Keratinocyte (primary cell): ENCODE data around the gene HTR2C. TPM values are rescaled to one million over a fixed set of nuclear protein-coding genes. Genes with fewer than 3 reads are reported as not detected.

ENCODE experiments used
- DNase-seq: peaks from one replicate; pipeline ENCODE4 v3.0.0-alpha.2; 2011; ENCODE audit warnings: low read depth, missing footprints, low spot score
- FAIRE-seq: peaks from 2 replicates; lab custom pipeline; 2011; peaks lifted over from hg19 to GRCh38; lab: Jason Lieb, UNC
- H2AFZ ChIP-seq: 2 replicates; pipeline ENCODE4 v1.6.0; 2012; ENCODE audit warnings: low read length, control low read depth, inconsistent platforms; ENCODE audit not compliant: control insufficient read depth
- H3K27ac ChIP-seq: 2 replicates; pipeline ENCODE4 v1.5.1; 2011; ENCODE audit warnings: low read length; ENCODE audit not compliant: control insufficient read depth, insufficient read depth
- H3K27me3 ChIP-seq: 3 replicates; pipeline ENCODE4 v1.6.0; 2011; ENCODE audit warnings: low read length; ENCODE audit not compliant: control insufficient read depth, insufficient read depth; ENCODE audit errors: extremely low read depth
- H3K36me3 ChIP-seq, 2 experiments: 2 replicates in 1 of 2; 3 replicates in 1 of 2; pipeline ENCODE4 v1.5.1; 2011; ENCODE audit warnings: low read length in 2 of 2, mild to moderate bottlenecking in 1 of 2; ENCODE audit not compliant: control insufficient read depth in 2 of 2, insufficient read depth in 2 of 2; ENCODE audit errors: extremely low read depth in 1 of 2
- H3K4me1 ChIP-seq: 3 replicates; pipeline ENCODE4 v1.5.1; 2011; ENCODE audit warnings: low read length; ENCODE audit not compliant: control insufficient read depth, insufficient read depth; ENCODE audit errors: extremely low read depth
- H3K4me2 ChIP-seq: 3 replicates; pipeline ENCODE4 v1.6.0; 2011; ENCODE audit warnings: low read depth, low read length; ENCODE audit not compliant: control insufficient read depth, insufficient read depth; ENCODE audit errors: extremely low read depth
- H3K4me3 ChIP-seq, 3 experiments: fragments of 200-600 bp in 1 of 3; sonication (generic) in 1 of 3; 2 replicates in 2 of 3; 3 replicates in 1 of 3; pipeline ENCODE4 v1.5.1; 2011 to 2016; ENCODE audit warnings: low read length in 3 of 3, mild to moderate bottlenecking in 3 of 3, control low read depth in 2 of 3, inconsistent platforms in 1 of 3, low read depth in 1 of 3, mixed read lengths in 1 of 3, mixed run types in 1 of 3, moderate library complexity in 1 of 3; ENCODE audit not compliant: control insufficient read depth in 2 of 3, insufficient read depth in 2 of 3; ENCODE audit errors: extremely low read depth in 1 of 3
- H3K79me2 ChIP-seq: 2 replicates; pipeline ENCODE4 v1.6.0; 2012; ENCODE audit warnings: low read length; ENCODE audit not compliant: control insufficient read depth, insufficient read depth
- H3K9ac ChIP-seq: 3 replicates; pipeline ENCODE4 v1.6.0; 2011; ENCODE audit warnings: low read length; ENCODE audit not compliant: control insufficient read depth, insufficient read depth; ENCODE audit errors: extremely low read depth
- H3K9me1 ChIP-seq: 3 replicates; pipeline ENCODE4 v1.6.0; 2011; ENCODE audit warnings: low read length; ENCODE audit not compliant: control insufficient read depth, insufficient read depth; ENCODE audit errors: extremely low read depth
- H3K9me3 ChIP-seq: 2 replicates; pipeline ENCODE4 v1.5.1; 2012; ENCODE audit warnings: low read depth, low read length; ENCODE audit not compliant: control insufficient read depth
- H4K20me1 ChIP-seq: 3 replicates; pipeline ENCODE4 v1.6.0; 2011; ENCODE audit warnings: low read length; ENCODE audit not compliant: control insufficient read depth, insufficient read depth; ENCODE audit errors: extremely low read depth
- EZH2 ChIP-seq: IDR thresholded peaks from one replicate; pipeline ENCODE4 v1.6.1; 2012; ENCODE audit warnings: inconsistent platforms, mild to moderate bottlenecking, low read length, moderate library complexity
- dilution Hi-C: fragments of 300-500 bp; cut with MboI; formaldehyde crosslinking; loops from one replicate; pipeline ENCODE4 v1.7.0; 2020; ENCODE audit warnings: low sequenced_read_pairs; ENCODE audit not compliant: extremely low pct_ligation_motif_present
- polyA plus RNA-seq, 5 experiments: library from polyadenylated mRNA; depleted of rRNA in 3 of 5; stranded (reverse) in 3 of 5; stranded (forward) in 1 of 5; unstranded in 1 of 5; fragments of >200 nt; gene quantifications; 1 replicate in 1 of 5; 2 replicates in 3 of 5; 3 replicates in 1 of 5; pipeline versions ENCODE4 v1.2.1 to v1.2.3, GENCODE V29; 2011 to 2012; ENCODE audit warnings: missing spikeins in 2 of 5, low read depth in 1 of 5, low replicate concordance in 1 of 5
- TF ChIP-seq, protein P1 (sequence below), 3 experiments: IDR thresholded peaks in 1 of 3; conservative IDR thresholded peaks in 1 of 3; optimal IDR thresholded peaks in 1 of 3; 2 replicates in 2 of 3; 3 replicates in 1 of 3; pipeline versions ENCODE3 to v1.5.1; 2011; ENCODE audit warnings: low read length in 3 of 3, mild to moderate bottlenecking in 3 of 3, moderate library complexity in 2 of 3, control low read depth in 1 of 3, inconsistent platforms in 1 of 3; ENCODE audit not compliant: insufficient read depth in 2 of 3; ENCODE audit errors: extremely low read depth in 1 of 3

HTR2C gene
- polyA plus RNA-seq, 1 donor (not counting 4 experiments of a cell fraction or from before 2014, with no cell fraction given), result not detected

GRCh38 chrX:114611018-114611619 is 27.2 kb downstream of the HTR2C start:
- H3K27me3 ChIP-seq, result no peaks in the 10 kb centered on the region
- no peak overlapping the region for H3K9ac ChIP-seq
- H3K4me3 ChIP-seq, result no peak overlapping the region
- dilution Hi-C loops, result no loop called here
- H2AFZ ChIP-seq, result no peak overlapping the region
- no peak overlapping the region for H3K27ac ChIP-seq
- FAIRE-seq (peak; percentile 75), DNase-seq (no peak)
- H4K20me1 ChIP-seq, result no peaks in the 10 kb centered on the region
- H3K9me1 ChIP-seq, result no peaks in the 10 kb centered on the region
- no peaks in the 10 kb centered on the region for H3K79me2 ChIP-seq
- H3K36me3 ChIP-seq, result no peaks in the 10 kb centered on the region
- H3K4me1 ChIP-seq, result no peaks in the 10 kb centered on the region
- H3K9me3 ChIP-seq, result no peaks in the 10 kb centered on the region
- TF ChIP-seq, protein P1, sequence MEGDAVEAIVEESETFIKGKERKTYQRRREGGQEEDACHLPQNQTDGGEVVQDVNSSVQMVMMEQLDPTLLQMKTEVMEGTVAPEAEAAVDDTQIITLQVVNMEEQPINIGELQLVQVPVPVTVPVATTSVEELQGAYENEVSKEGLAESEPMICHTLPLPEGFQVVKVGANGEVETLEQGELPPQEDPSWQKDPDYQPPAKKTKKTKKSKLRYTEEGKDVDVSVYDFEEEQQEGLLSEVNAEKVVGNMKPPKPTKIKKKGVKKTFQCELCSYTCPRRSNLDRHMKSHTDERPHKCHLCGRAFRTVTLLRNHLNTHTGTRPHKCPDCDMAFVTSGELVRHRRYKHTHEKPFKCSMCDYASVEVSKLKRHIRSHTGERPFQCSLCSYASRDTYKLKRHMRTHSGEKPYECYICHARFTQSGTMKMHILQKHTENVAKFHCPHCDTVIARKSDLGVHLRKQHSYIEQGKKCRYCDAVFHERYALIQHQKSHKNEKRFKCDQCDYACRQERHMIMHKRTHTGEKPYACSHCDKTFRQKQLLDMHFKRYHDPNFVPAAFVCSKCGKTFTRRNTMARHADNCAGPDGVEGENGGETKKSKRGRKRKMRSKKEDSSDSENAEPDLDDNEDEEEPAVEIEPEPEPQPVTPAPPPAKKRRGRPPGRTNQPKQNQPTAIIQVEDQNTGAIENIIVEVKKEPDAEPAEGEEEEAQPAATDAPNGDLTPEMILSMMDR (optimal IDR thresholded peaks at IDR 0.05 in 1 of 3, IDR thresholded peaks at IDR 0.05 in 1 of 3, conservative IDR thresholded peaks at IDR 0.05 in 1 of 3; ENCODE audit: extremely low read depth in 1 of 3, insufficient read depth in 2 of 3, low read length in 3 of 3), result peak; percentile 44 to 74 (median 58)
- no peak for TF ChIP-seq EZH2
- H3K4me2 ChIP-seq, result no peak overlapping the region

DNA sequence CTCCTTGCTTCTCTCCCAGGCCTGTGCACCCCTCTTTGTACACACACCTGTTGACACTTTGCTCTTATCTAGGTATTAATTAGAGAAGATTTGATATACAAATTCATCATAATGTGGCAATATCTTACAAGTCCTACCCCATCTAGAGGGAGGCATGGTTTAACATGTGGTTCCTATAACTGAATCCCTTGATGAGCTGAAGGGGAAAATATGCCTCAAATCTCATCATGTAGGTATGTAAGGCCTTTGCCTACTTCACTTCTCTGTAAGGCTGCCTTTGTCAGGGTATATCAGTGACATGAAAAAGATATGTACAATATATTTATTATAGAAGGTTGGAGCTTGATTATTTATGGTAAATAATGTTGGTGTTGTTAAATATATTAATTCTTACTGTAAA is 31.9 kb downstream of the HTR2C start:
- dilution Hi-C loops, result no loop called here
- no peak overlapping the region for H3K4me2 ChIP-seq
- no peaks in the 10 kb centered on the region for H3K27me3 ChIP-seq
- no peaks in the 10 kb centered on the region for H3K36me3 ChIP-seq
- H2AFZ ChIP-seq, result no peak overlapping the region
- TF ChIP-seq EZH2, result no peak
- TF ChIP-seq, protein P1 (optimal IDR thresholded peaks at IDR 0.05 in 1 of 3, IDR thresholded peaks at IDR 0.05 in 1 of 3, conservative IDR thresholded peaks at IDR 0.05 in 1 of 3; ENCODE audit: extremely low read depth in 1 of 3, insufficient read depth in 2 of 3, low read length in 3 of 3), result no peak
- no peak for FAIRE-seq
- H3K9me3 ChIP-seq, result no peaks in the 10 kb centered on the region
- no peaks in the 10 kb centered on the region for H4K20me1 ChIP-seq
- no peaks in the 10 kb centered on the region for H3K79me2 ChIP-seq
- H3K4me3 ChIP-seq, result no peak overlapping the region
- no peak overlapping the region for H3K9ac ChIP-seq
- no peak overlapping the region for H3K27ac ChIP-seq
- no peaks in the 10 kb centered on the region for H3K9me1 ChIP-seq
- H3K4me1 ChIP-seq, result no peaks in the 10 kb centered on the region
- DNase-seq, result no peak
